HL-60/S4 treated with retinoic acid at 250 ng/mL for 4 days and 3 days (cell line): ENCODE results near the gene EZR.

Experiments used
- in situ Hi-C: fragments of 300-500 bp; cut with MboI; formaldehyde crosslinking; loops from 2 replicates; pipeline ENCODE4 v1.7.0; 2022; ENCODE audit warnings: low sequenced_read_pairs

Gene EZR

DNA sequence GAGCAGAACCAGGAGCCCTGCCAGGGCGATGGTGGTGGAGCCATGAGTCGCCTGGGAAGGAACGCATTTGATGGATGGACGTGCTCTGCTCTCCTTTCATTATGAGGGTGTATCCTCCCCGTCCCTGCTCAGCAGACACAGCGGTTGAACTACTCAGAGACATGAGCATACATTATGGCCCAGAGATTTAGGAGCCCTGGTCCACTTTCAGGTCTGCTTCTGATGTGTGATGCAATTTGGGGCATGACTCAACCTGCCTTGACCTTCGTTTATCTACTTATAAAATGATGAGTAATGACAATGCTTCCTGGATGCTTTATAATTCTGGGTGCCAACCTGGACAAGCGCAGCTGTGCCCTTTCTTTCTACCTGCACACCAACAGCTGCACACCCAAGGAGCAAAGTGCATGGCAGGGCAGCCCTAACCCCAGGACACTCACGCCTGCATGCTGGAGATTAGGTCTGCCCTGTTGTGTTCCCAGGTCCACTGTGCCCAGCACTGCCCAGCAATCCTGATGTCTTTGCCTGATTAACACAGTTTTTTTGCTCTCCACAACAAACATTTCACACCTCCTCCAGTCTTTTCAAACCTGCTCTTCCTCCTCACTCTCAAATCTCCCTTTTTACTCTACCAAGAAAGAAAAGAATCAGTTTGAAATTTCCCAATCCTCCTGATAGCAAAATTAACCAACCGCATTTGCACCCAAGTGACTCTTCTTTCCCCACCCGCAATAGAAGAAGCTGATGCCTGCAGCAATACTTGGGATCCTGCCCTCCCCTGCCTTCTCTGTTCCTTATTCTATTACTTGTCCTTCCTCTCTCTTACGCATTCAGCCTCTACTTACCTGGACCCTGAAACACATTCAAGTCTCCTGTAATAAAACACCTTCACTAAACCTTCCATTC lies 81.2 kb downstream of the EZR start:
- in situ Hi-C loops = no loop called here

DNA sequence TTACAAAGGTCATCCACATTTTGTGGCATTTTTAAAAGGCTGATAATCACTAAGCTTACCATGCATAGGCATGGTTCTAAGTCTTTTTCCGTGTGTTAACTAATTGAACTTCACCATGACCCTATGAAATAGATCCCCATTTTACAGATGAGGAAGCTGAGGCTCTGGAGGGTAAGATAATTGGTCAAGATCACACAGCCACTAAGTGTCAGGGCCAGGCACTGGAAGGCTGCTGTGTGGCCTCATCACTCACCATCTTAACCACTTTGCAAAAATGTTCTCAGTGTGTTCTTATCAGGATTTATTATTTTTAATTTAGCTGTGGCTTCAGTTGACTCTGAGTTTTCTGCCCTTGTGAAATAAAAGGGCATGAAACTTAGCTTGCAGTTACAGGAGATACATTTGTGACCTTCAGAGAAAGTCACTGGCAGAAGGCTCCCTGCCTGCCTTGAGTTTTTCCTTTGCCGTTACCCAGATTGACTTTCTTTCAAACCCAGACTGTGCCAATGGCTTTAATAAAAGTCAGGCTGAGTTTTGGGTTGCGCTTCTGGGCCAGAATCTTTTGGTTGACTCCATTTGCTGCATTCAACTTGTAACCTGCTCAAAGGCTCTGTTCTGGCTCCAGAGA lies 82.0 kb downstream of the EZR start:
- in situ Hi-C loops = no loop called here

DNA sequence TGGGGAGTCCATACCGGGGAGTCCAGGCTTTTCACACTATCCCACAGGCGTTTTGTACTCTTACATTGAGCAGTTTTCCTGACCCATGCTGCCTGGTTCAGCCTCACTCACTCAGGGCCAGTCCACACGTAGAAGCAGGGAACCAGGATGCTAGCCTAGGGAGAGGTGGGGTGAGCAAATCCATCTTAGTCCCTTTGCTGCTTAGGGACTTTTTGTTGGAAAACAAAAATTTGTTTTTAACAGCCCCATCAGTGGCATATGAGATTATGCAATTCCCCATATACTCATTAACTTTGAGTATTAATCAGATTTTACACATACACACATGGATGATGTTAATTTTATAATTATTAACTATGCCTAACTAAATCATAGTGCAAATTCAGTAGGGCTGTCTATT lies 84.2 kb downstream of the EZR start:
- in situ Hi-C loops = no loop called here

DNA sequence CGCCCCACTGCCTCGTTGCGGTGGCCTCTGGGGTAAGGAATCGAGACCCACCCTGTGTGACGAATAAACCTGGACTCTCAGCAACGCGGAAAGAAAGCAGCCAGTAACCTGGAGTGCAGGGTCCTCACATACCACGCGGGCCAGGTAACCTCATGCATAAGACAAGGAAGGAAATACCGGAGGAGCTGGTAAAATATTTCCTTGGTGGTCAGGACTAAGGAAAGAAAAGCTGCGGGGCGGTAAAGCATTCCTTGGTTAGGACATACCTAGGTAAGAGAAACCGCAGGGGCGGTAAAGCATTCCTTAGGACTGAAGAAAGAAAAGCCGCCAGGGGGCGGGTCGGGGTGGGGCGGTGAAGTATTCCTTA lies 88.6 kb downstream of the EZR start:
- in situ Hi-C loops = no loop called here

DNA sequence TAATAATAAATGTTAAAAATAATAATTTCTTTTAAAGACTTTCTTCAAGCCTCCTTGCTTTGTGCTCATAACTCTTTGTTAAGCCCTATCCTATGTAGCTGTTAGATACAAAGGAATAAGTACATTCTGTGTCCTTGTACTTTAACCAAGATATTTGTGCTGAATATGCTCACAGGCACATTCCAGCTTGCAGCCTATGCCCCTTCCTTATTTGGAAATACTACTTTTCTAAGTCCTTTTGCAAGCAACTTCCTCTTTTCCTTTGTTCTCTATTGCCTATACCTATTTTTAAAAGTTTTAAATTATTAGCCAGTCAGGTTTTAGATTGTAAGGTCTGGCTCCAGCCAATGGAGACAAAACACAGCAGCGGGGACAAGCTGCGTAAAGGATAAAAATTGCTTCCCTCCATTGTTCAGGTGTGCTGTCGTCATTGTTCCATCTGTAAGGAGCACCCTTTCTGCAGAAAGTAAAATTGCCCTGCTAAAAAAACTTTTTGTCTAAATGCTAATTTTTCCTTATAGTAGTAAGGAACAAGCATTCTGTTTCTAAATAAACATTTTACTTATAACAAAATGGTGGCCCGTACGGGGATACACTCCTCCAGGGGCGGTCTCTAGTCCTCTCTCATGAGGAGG lies 89.1 kb downstream of the EZR start:
- in situ Hi-C loops = no loop called here

DNA sequence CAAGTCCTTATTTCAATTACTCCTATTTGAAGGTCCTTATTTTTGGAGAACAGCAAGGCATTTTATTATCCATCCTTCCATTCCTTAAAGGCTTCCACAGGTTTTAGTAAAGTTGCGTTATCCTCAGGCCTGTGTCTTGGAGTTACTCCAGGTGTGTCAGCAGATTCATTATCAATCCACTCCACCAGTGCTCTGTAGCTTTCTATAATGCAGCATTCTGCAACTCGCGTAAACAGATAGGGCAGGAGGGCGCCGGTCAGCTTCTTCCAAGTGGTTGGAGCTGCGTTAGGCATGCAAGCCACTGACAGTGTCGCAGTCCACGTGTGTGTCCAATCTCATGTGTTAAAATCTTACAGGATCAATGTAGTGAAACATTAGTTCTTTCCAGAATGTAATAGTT lies 93.5 kb downstream of the EZR start:
- in situ Hi-C loops = no loop called here

DNA sequence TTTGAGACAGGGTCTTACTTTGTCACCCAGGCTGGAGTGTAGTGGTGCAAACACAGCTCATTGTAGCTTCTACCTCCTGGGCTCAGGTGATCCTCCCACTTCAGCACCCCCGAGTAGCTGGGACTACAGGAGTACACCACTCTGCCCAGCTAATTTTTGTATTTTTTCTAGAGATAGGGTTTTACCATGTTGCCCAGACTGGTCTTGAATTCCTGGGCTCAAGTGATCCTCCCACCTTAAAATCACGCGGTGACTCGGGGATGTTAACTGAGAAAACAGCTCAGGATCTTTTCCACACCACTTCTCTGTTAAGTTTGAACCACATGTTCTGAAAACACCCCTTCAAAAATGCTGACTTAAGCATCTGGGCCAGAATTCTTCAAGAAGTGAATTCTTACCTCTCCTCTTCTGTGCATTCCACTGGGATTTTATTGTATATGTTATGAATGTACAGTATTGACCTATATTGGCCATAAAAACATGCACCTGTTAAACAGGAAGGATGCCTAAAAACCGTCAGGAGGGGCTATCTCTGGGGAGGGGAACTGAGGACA lies 96.9 kb downstream of the EZR start:
- in situ Hi-C loops = loop anchor here (25.0 kb wide), 1 partner anchor 240 kb away; no protein-coding TSS in a partner anchor

DNA sequence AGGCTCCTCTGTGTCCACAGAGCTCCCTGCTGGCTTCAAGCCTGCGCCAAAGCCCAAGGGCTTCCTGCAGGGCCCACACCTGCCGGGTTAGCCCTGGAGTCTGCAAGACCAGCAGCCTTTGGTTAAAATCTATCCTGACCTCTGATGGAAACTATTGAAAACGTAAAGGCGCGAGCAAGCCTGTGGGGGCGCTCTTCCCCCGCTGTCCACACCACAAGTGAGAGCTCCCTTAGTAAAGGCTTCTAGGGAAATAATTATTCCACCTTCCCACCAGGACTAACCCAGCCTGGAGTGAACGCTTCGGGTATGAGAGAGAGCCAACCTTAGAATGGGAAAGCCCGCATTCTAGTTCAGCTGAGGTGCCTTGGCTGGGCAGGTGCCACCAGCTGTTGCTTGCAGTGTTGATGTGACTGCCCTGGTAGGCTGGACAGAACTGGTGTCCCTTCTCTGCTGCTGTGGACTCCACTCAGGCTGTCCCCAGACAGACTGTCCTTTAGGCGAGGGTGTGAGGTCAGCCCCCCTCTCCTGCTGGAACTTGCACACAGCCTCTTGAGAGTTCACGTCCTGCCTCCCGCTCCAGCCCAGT lies 100.6 kb downstream of the EZR start:
- in situ Hi-C loops = loop anchor here (25.0 kb wide), 1 partner anchor 244 kb away; no protein-coding TSS in a partner anchor

DNA sequence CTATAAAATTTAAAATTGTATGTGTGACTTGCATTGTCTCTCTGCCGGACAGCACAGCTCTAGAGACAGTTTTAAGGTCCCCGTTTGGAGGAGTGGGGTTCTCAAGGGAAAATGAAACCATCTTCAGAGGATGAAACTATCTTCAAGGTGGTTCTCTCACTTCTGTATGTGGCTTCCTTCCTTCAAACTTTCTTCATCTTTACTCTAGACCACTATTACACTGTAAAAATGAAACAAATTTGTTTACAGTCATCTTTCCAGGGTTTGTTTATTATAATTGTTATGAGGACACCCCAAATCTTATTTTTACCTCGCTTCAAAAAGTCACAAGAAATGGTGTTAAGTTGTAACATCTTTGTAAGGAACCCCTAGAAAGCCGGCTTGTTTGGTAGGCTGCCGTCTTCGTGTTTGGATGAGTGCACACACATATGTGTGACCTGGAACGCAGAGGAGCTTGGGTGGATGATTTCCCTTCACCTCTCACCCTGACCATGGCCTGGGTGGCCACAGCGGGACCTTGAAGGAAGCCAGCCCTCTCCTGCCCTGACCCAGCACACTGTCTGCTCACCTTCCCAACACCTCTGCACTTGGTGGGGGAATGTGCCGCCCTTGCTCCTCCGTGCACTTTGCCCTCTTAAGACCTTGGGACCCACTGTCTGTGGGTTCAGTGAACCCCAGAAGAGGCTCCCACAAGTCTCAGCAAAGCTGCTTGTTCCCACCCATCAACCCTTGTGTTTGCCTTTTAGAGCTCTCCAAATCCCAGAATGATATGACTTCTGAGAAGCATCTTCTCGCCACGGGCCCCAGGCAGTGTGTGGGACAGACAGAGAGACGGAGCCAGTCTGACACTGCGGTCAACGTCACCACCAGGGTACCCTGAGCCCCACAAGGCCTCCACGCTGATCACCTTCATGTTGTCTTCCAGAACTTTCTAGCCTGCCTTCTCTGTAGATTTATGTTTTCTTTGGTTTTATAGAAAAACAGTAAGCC lies 101.5 kb downstream of the EZR start:
- in situ Hi-C loops = loop anchor here (25.0 kb wide), 1 partner anchor 245 kb away; no protein-coding TSS in a partner anchor
